ENCODE results near the gene DENND1A.

DENND1A gene

DNA sequence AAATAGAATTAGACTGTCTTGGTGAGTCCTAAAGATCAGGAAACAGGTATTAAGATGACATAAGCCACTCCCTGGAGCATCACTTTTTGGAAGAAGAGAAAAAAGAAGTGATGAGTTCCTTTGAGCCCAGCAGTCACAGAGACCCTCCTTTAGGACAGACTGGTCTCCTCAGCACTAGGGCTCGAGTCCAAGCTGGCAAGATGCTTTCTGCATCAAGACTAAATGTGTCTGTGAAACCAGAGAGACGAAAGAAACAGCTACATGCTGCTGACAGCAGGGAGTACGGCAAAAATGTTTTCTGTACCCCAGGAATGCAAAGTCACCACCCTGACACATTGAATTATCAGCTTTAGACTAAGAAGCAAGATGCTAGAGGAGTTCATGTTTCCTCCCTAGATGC lies 389.5 kb downstream of the DENND1A start:
- no peak for DNase-seq (ENCODE audit: low read depth in 2 of 2)

DNA sequence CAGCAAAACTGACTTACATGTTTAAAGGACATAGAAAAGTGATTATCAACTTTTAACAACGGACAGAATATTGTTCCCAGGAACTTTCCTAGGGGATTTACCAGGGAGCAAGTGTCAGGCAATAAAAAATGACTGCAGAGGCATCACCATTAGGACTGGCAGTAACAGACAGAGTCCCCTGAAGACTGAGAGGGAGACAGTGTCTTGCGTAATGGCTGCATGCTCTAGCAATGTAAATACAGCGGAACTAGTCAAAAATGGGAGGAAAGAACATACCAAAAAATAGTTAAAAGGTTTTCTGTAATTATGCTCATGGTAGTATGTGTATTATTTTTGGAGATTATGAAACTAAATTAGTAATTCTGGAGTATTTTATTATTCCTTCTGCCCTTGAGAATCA lies 392.1 kb downstream of the DENND1A start:
- no peak for DNase-seq (ENCODE audit: low read depth in 2 of 2)

DNA sequence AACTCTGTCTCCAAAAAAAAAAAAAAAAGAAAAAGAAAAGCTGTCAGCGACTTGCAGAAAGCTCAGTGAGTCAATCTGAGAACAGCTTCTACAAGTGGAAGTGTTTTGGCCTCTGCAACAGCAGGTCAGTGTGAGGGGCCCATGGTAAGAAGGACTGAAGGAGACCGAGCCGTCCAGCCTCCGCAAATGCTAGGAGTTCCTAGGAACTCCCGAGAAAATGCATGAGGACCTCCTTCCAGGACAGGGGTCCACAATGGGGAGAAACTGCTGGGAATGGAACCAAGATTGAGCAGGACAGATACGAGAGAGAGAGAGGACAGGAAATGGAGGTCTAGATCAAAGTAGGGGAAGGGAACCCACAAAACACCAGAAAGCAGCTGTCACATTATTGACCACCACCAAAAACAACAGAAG lies 393.5 kb downstream of the DENND1A start:
- DNase-seq (ENCODE audit: low read depth in 2 of 2), result no peak

DNA sequence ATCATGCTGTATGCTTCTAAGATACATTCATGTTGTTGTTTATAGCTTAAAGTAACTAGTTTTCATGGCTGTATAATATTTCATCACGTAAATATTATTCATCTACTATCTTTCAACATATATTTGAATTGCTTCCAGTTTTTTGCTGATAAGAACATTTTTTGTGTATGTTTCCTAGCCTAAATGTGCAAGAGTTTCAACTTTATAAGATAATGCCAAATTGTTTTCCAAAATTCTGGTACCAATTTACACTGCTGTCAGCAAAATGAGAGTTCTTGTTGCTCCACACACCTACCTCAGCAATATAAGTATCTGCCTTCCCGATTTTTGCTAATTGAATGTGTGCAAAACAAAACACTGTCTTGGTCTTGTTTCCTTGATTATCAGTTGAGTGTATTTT lies 395.6 kb downstream of the DENND1A start:
- no peak for DNase-seq (ENCODE audit: low read depth in 2 of 2)

DNA sequence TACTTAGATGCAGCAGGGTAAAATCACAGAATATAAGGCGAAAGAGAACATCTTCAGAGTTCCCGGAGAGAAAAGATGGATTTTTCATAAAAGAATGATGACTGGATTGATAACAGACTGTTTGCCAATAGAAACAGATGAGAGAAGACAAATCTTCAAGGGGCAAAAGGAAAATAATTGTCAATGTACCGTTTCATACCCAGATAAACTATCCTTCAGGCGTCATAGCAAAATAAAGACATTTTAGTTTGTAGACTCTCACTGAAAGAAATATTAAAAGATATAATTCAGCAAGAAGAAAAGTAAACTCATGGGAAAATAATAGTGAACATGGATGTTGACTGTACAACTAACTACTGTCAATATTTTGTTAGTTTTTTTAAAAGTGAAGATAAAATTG lies 399.7 kb downstream of the DENND1A start:
- DNase-seq (ENCODE audit: low read depth in 2 of 2), result no peak

DNA sequence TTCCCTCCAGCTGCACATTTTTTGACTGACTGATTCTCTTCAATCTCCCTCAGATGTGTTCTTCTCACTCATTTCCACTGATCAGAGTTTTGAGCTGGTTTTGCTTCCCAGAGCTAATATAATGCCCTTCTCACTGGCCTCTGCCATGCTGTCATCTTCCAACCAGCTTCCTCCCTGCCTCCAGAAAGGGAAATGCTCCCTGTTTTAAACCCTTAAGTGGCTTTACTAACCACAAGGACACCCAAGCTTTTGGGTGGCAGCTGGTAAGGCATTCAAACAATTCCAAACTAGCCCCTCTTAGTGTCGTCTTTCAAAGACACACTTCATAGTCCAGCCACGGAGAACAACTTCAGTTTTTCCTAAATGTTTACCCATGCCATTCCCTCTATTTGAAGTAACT lies 401.4 kb downstream of the DENND1A start:
- DNase-seq (ENCODE audit: low read depth in 2 of 2), result no peak

DNA sequence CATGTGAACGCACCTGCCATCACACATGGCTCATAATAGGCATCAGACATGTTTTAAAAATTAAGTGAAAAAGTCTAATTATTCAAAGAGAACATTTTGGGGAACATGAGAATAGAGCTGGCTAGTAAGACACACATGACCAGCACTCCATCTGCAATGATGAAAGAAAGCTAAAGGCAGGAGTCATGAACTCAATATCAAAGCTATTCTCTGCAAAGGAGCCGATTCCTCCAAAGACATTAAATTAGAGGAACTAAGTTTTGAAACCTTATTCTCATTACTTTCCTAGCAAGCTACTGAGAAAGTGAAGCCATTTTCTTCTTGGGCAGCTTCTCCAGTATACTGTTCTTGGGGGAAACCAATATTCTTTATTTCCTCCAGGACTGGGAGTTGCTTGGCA lies 401.9 kb downstream of the DENND1A start:
- no peak for DNase-seq (ENCODE audit: low read depth in 2 of 2)

DNA sequence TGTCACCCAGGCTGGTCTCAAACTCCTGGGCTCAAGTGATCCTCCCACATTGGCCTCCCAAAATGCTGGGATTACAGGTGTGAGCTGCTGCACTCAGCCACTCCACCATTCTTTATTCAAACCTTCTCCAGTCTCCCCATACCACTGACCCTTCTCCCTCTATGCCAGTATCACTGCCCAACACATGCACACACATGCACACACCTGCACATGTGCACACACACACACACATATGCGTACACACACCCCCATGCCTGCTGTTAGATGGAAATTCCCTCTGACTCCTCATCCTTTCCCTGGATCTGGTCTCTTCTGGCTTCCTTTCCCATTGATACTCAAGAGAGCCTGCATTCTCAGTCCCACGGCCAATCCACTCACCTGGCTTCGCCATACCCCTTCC lies 404.0 kb downstream of the DENND1A start:
- no peak for DNase-seq (ENCODE audit: low read depth in 2 of 2)

DNA sequence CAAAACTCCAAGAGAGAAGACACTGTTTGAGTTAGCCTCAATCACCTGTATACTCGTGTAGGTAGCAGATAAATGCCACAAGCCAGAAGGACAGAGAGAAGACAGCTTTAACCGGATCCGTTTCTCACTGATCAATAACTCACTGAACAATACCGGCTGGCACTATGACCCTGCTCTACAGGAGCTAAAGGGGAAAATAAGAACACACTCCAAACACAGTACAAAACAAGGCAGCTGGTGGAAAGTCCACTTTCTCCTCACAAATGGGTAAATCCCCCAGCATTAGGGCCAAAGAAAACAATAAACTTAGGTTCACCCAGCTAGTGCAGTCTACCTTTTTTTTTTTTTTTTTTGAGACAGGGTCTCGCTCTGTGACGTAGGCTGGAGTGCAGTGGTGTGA lies 404.5 kb downstream of the DENND1A start:
- DNase-seq (ENCODE audit: low read depth in 2 of 2), result no peak

DNA sequence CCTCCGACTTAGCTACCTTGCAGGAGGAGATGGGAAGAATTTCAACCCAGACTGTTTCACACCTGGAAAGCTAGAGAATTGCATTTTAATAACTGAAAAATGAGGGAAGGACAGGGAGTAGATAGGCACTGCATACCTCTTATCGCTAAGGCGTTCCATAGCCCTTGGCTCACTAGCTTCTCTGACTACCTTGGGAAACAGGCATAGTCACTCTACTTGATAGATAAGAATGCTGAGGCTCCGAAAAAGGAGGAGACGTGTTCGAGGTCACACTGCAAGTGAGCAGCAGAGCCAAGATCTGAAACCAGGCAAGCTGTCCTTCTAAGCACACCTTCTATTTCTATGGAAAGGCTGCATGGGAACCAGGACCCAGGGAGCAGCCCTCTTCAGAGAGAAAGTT lies 405.1 kb downstream of the DENND1A start:
- no peak for DNase-seq (ENCODE audit: low read depth in 2 of 2)

DNA sequence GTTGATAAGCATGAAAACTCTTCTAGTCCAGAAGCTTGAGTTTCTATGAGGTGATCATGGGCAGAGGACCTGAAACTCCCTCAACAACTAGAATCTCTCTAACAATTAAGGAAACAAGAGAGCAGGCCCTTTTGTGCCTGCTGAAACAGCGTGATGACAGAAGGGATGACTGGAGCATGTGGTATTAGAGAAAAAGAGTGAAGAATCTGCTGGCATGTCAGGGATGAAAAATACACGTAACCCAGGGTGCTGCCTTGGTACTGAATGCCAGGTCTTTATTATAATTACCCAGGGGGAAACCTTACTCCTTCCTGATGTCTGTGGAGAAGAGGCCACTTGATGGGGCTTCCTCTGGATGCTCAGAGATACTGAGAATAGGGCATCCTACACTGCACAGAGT lies 406.1 kb downstream of the DENND1A start:
- no peak for DNase-seq (ENCODE audit: low read depth in 2 of 2)

DNA sequence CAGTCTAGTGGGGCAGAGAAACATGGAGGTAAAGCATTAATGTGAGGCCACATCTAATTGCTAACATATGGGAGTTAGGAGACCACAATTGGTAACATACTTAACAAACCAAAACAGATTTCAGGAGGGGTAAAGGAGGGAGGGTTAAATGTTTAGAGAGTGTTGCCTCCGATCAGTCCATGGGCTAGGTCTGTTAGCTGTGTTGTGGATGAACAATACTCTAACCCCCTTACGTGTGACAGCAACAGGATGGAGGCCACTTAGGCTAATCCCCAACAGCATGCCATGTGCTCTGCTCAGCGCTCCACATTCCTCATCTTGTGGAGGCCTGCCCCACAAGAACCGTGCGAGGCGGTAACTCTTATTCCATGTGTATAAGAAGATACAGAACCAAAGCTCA lies 406.9 kb downstream of the DENND1A start:
- no peak for DNase-seq (ENCODE audit: low read depth in 2 of 2)

DNA sequence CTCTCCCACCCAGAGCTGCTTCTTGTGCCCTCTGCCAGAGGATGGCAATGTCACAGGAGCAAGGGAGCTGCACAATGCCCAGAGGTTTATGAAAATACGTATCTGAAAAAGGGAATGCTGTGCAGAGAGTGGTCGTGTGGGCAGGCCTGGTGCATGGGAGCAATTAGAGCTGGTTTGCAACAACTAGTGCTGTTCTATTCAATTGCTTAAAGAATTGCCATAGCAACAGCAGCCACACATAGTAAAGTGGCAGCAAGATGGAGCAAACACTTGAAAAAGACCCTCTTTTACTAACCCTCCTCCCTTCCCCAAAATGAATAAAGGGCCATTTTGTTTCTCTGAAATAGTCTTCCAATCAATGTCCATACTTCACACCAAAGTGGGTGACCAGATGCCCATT lies 407.7 kb downstream of the DENND1A start:
- DNase-seq (ENCODE audit: low read depth in 2 of 2), result no peak

DNA sequence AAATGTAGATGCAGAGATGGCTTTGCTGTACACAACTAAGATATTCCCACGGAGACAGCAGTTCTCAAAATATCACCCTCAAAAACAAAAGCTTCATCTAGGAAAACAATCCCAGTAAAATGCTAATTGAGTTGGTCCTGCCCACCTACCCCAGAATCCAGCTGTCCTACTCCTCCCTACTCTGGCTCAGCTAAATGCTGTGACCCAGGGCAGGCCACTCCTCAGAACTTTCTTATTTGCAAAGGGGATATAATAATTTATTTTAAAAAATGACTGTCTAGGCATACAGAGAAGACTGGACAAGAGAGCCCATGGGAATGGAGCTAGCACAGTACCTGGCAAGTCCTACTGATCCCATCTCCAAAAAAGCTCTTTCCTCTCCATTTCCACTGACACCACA lies 411.6 kb downstream of the DENND1A start:
- DNase-seq (ENCODE audit: low read depth in 2 of 2), result no peak

DNA sequence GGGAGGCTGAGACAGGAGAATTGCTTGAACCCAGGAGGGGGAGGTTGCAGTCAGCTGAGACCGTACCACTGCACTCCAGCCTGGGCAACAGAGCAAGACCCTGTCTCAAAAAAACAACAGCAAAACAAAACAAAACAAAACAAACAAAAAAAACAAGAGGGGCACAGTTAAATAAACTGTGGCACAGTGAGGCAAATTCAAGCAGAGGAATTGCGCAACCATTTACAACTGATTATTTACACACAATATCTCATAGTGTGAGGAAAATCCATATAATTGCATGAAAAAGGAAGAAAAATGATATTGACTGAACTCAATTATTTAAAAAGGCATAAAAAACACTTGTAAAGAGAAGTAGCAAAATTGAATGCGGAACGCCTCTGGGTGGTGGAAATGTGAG lies 412.4 kb downstream of the DENND1A start:
- no peak for DNase-seq (ENCODE audit: low read depth in 2 of 2)

DNA sequence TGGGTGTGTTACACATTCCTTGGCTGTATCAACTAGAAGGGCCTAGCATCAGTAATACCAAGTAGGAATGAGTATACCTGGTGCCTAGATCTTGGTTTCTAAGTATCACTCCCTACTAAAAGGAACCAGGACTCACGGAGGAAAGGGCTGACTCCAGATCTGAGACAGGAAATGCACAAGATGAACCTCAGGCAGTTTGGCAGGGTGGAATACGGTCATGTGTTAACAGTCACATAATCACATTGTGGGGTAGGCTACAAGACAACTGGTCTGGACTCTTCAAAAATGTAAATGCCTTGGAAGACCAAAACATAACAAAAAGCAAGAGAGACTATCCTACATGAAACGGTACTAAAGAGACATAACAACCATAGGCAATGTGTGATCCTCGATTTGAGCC lies 415.2 kb downstream of the DENND1A start:
- no peak for DNase-seq (ENCODE audit: low read depth in 2 of 2)

DNA sequence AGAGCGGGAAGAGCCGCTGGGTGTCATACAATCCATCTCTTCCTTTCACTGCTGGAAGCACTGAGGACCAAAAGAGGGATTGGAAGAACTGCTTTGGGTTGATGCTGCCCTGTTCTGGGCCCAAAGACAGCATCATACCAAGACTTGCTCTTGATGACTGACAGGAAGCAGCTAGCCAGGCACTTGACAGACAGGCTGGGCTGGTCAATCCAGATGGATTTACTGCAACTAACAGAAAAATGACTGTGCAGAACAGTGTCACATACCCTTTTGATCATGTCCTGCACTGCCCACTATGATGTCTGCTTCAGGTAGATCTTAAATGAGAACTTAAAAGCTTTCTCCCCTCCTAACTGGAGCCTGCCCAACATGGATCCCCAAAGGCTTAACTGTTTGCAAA lies 416.4 kb downstream of the DENND1A start:
- no peak for DNase-seq (ENCODE audit: low read depth in 2 of 2)

DNA sequence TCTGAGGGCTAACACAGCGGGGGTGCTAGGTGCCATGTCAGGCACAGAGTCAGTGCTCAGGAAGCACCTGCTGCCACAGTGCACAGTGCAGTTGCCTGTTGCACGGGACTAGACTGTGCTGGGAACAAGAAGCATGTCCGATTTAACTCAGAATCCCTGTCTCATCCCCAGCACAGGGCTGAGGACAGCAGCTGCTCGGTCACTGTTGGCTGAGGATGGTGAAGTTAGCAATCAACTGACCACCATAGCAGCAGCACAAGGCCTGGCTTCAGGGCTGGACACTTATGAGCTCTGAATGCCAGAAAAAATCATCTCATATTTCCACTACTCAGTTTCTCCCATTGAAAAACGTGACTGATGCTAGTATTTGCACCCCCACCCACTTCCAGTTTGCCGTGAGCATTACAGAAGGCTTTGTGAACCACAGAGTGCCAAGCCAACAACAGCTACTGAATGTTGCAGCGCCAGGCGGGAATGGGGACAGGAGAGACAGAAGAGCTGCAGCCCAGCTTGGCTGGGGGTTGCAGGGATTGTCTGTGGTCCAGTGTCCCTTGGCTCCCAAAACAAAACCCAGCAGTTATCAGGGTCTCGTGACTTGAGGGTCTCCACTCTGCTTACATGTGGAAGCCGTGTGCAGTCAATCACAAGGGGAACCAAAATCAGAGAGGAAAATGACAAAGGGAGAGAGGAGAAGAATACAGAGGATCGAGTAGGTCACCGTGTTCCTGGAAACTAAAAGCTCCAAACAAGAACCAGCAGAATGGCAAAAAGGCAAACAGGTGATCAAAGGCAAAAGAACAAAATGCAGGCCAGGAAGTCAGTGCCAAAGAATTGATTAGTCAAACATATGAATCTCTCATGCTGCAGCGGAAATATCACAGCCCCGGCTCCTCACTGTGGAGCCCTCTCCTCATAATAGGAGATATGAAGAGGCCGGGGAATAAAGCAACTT lies 418.3 kb downstream of the DENND1A start:
- no peak for DNase-seq (ENCODE audit: low read depth in 2 of 2)

DNA sequence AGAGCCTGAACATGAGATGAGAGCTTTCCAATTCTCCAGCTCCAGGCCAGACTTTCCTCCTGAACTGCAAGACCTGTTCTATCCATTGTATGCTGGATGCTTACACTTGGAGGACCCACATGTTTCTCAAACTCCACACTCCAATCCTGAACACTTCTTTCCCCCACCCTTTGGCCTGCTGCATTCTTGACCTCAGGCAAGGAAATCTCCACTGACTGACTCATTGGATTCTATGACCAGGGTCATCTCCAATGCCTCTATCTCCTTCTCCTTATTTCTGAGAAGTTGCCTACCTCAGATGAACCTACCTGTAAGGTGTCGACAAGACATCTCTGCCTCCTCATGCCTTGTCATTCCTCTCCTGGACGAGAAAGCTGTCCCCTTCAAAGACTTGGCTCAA lies 420.3 kb downstream of the DENND1A start:
- DNase-seq (ENCODE audit: low read depth in 2 of 2), result no peak

DNA sequence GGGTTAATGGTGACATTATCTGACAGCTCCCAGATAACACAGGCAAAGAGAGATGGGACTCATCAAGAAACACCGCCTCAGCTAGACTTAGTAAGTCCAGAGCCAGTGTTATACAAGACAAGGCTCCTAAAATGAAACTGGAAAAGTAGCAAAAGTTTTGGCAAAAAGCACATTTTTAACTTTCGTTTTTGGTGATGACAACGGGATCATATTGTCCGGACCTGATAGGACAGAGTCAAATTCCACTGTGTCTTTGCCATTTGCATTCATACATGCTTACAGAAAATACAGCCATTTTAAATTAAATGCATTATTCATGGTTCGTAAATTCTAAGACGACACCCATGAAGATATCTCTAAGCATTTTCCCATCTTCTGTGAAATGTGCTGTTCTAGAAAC lies 421.9 kb downstream of the DENND1A start:
- no peak for DNase-seq (ENCODE audit: low read depth in 2 of 2)

DNA sequence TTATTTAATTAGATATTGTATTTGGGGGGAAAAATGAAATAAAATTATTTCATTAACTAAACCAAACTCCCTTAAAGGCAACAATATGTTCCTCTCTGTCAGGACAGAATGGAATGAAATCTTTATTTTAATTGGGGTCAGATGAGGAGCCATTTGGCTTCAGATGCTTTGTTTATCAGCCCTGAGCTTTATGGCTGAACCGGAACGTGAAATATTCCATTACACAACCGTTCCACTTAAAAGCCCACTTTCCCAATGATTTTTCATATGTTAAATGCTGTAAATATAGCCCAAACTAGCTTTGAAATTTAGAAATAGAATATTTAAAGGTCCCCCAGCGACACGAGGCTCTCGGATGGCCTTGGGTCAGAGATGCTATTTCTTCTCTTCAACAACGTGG lies 424.4 kb downstream of the DENND1A start:
- no peak for DNase-seq (ENCODE audit: low read depth in 2 of 2)

DNA sequence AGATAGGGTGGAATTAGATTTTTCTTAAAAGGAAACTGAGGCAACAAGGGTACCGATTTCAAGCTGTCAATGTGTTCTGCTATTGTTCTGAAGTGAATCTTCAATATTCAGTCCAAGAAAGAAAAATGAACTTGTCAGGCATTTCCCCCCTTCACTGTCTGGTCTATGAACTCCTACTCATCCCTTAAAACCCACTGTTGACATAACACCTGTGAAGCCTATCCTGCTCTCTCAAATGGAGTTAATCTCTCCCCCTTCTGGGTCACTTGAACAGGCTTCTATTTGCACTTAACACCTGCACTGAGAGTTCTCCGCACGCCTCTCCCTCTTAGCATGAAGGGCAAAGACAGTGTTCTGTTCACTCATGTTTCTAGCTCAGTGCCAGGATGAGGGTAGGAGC lies 429.6 kb downstream of the DENND1A start:
- DNase-seq (ENCODE audit: low read depth in 2 of 2), result no peak

DNA sequence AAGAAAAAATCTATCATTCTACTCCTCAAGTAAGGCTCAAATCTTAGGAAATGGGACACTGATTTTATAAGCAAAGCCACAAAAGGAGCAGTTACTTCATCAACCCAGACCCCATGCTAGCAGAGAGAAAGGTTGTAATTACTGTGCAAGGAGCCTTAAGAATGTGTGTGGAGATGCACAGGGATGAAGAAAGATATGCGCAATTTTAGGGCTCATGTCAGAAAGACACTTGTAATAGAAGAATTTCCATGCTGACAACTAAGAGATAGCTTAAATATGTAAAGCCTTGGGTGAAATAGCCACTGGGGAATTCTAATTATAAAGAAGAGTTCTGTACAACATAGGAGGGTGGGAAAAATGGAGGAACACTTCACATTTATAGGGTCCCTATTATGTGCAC lies 432.1 kb downstream of the DENND1A start:
- DNase-seq (ENCODE audit: low read depth in 2 of 2), result no peak

DNA sequence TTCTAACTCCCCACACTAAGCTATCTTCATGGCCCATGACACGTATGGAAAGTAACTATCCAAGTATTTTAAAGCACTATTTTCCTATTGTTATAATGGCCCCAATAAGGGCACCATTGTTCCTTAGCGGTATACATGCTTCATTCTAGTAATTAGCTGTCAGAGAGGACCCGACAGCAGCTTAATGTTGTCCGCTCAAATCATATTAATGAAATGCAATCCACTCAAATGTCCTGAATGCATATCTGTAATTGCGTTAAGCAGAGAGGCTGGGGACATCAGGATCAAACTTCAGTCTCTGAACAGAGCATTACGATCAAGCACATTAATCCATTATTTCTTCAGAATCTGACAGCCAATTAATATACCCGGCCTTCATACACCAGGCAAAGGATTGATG lies 434.2 kb downstream of the DENND1A start:
- DNase-seq (ENCODE audit: low read depth in 2 of 2), result no peak
